Bronchial epithelial cell (primary cell): ENCODE measurements around the gene SERPINH1. TPM values are rescaled to one million over a fixed set of nuclear protein-coding genes. Genes with fewer than 3 reads are reported as not detected.

Experiments used
- DNase-seq: peaks from one replicate; pipeline ENCODE4 v3.0.0-alpha.2; 2010; ENCODE audit warnings: low read depth
- FAIRE-seq: peaks from 2 replicates; lab custom pipeline; 2011; peaks lifted over from hg19 to GRCh38; lab: Jason Lieb, UNC
- H3K27me3 ChIP-seq: 2 replicates; pipeline ENCODE4 v1.5.1; 2011; ENCODE audit warnings: low read length; ENCODE audit not compliant: control insufficient read depth, insufficient read depth
- H3K36me3 ChIP-seq: 2 replicates; pipeline ENCODE4 v1.5.1; 2011; ENCODE audit warnings: low read length; ENCODE audit not compliant: control insufficient read depth, insufficient read depth
- H3K4me3 ChIP-seq: 2 replicates; pipeline ENCODE4 v1.5.1; 2011; ENCODE audit warnings: mild to moderate bottlenecking, low read depth, low read length, control low read depth
- total RNA-seq: library from RNA; depleted of rRNA; stranded (reverse); fragments of >200 nt; gene quantifications from 2 replicates; pipeline ENCODE4 v1.2.1, GENCODE V29; 2014
- TF ChIP-seq, protein P1 (sequence below): IDR thresholded peaks from 2 replicates; pipeline ENCODE4 v1.5.1; 2011; ENCODE audit warnings: mild to moderate bottlenecking, moderate library complexity, low read length, control low read depth, inconsistent platforms; ENCODE audit not compliant: insufficient read depth, severe bottlenecking

The SERPINH1 gene
- total RNA-seq, 1 donor from 2014 or later: 86.9 TPM

DNA sequence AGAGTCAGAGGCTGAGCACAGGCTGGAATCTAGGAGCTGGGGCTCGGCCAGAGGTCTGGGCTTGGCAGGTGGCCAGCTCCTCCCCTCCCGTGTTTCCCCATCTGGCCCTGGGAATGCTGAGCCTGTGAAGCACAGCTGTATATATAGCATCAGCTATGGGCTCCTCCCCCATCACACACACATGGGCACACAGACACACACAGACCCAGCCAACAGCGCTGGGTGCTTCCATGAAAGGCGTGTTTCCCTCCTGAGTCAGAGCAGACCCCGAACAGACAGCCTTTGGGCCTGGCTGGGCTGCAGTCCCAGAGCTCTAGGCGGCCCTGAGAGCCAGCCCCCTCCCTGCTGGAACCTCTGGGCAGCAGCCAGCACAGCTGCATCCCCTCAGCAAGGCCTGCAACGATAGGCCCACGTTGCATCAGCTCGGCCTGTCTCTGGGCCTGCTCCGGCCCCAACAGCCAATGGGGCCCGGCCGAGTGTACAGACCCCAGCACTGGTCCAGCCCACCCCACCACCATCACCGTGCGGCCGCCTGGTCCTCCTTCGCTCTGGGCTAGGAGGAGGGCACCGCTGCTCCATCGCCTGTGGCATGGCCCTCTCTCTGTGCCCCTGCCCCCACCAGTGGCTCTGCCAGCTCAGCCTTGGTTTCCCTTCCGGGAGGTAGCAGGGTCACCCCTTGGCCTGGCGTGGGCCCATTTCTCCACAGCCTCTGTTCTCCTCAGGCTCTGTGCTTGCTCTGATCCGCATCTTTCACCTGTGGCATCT lies 7.6 kb upstream of the SERPINH1 start:
- H3K36me3 ChIP-seq: no peaks in the 10 kb centered on the region
- no peak for DNase-seq
- no peaks in the 10 kb centered on the region for H3K27me3 ChIP-seq
- TF ChIP-seq, protein P1, sequence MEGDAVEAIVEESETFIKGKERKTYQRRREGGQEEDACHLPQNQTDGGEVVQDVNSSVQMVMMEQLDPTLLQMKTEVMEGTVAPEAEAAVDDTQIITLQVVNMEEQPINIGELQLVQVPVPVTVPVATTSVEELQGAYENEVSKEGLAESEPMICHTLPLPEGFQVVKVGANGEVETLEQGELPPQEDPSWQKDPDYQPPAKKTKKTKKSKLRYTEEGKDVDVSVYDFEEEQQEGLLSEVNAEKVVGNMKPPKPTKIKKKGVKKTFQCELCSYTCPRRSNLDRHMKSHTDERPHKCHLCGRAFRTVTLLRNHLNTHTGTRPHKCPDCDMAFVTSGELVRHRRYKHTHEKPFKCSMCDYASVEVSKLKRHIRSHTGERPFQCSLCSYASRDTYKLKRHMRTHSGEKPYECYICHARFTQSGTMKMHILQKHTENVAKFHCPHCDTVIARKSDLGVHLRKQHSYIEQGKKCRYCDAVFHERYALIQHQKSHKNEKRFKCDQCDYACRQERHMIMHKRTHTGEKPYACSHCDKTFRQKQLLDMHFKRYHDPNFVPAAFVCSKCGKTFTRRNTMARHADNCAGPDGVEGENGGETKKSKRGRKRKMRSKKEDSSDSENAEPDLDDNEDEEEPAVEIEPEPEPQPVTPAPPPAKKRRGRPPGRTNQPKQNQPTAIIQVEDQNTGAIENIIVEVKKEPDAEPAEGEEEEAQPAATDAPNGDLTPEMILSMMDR: no peak
- H3K4me3 ChIP-seq: no peak overlapping the region
- no peak for FAIRE-seq

DNA sequence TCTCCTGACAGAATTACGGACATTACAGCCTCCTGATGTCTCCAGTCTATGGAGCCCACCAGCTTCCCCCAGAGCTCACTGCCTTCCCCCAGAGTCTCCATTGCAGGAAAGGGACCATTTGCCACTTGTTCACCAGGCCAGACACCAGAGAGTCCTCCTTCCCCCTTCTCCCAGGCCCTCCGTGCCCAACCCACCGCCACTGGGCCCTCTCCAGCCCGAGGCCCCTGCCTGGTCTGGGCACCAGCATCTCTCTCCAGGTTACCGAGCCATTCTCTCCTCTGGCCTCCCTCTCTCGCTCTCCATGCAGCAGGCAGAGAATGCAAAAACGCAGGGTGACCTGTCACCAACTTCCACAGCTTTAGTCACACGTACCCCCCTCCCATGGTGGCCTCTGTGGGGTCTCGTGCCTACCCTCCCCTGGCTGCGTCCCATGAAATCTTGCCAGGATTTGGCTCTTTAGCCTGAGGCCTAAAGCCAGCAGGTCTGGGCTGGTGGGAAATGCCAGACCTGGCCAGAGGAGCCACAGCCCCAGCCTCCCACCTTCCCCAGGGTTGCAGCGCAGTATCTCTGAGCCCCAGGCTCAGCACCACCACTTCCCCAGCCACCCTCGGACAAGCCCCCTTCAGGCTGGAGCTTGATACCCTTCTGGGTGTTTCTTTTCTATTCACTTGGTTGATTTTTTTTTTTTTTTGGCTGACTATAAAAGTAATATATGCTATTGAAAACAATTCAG lies 6.8 kb upstream of the SERPINH1 start:
- no peaks in the 10 kb centered on the region for H3K36me3 ChIP-seq
- DNase-seq (no peak), FAIRE-seq (no peak)
- H3K27me3 ChIP-seq: no peaks in the 10 kb centered on the region
- no peak overlapping the region for H3K4me3 ChIP-seq
- TF ChIP-seq, protein P1: no peak

DNA sequence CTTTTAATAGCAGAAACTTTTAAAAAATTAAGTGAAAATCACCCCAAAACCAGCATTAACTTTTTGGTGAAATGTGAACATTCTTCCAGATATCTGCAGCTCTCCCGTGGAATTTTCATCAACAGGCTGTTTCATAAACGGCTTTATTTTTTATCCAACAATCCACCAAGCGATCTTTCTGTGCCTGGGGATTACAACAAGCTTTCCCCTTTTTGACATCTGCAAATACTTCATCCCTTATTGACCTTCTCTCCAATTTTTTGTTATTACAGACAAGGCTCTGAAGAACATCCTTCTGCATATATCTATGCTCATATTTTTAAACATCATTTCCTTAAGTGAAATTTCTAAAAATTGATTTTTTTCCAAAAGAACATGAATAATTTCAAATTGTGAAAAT lies 5.8 kb upstream of the SERPINH1 start:
- Histone ChIP-seq H3K27me3 (no peaks in the 10 kb centered on the region), H3K36me3 (no peaks in the 10 kb centered on the region), H3K4me3 (no peak overlapping the region)
- TF ChIP-seq, protein P1: no peak
- FAIRE-seq (no peak), DNase-seq (no peak)

DNA sequence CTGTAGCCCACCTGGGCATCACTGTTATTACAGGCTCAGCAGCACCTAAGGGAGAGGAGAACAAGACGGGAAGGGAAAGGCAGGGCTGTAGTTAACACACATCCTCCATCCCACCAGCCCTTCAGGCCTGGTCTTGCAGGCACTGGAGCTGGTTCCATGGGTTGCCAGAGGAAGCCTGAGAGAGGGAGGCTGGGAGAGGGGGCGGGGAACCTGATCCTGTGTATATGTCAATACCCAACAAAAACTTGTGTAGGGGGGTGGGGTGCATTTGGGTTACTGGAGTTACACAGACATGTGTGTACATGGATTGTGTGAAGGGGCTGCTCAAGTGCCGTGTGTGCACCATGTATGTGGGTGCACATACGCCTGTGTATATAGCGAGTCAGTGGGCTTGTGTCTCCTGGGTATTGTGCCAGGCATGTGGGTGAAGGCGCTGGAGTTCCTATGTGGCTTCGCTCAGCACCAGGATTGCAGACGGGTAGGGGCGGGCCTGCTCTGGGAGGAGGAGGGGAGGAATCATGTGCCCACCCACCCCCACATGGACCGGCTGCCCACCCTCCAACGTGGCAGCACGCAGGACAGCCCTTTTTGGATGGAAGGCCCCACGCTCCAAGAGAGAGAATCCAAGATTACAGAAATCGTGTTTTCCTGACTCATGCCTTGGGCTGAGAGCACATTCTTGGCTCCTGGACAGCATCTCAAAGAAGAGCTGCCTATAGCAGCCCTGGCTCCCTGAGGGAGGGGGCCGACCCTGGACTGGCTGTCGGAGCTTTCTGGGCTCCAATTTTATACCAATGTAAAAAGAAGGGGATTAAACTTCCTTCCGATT lies 4.2 kb upstream of the SERPINH1 start:
- DNase-seq (peak; percentile 57), FAIRE-seq (no peak)
- Histone ChIP-seq H3K27me3 (no peaks in the 10 kb centered on the region), H3K4me3 (no peak overlapping the region), H3K36me3 (no peaks in the 10 kb centered on the region)
- TF ChIP-seq, protein P1: no peak

DNA sequence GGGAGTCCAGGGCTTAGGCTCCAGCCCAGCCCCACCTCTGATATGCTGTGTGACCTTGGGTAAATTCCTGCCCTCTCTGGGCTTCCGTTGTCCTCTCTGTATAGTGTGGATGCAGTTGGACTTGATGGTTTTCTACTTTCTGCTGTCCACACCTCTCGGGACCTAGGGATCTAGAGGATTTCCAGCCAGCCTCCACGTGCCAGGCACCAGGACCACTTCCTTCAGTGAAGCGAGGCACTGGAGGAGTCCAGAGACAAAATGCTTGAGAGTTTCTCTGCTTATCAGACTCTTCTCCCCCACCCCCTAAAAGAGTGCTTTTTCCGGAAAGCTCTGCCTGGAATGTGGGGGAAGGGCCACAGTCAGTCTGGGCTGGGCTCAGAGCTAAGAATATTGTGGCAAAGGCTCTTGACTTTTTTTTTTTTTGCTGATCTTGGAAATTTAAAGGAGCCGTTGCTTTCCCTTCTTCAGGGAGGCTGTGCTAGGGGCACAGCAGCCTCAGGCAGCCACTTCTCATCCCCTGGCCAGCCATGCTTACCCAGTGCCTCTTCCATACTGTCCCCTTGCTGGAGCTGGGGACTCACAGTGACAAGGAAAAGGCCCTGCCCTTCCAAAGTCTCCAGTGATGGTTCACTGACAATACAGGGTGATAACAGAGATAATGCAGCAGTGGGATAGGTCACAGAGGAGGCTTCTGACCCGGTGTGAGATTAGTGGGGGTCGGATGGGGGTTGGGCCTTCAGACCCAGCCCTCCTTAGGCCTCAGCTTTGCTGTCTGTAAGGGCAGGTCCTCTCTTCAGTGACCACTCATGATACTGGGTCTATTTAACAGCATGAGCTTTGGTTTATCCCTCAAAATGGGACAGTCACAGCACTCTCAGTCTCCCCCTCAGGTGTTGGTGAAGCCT lies 2.9 kb upstream of the SERPINH1 start:
- Histone ChIP-seq H3K4me3 (no peak overlapping the region), H3K27me3 (no peaks in the 10 kb centered on the region), H3K36me3 (no peaks in the 10 kb centered on the region)
- FAIRE-seq (no peak), DNase-seq (no peak)
- TF ChIP-seq, protein P1: no peak
